Epithelial cell of proximal tubule (primary cell): ENCODE measurements around the gene TIMM17B. TPM values are rescaled to one million over a fixed set of nuclear protein-coding genes. Genes with fewer than 3 reads are reported as not detected.
"Not testable (repeated sequence)": the region's sequence is repeated elsewhere in the genome, so short reads cannot be mapped to it uniquely, and the experiment has no call there.

Experiments
- DNase-seq: peaks from one replicate; pipeline ENCODE4 v3.0.0-alpha.2; 2011; ENCODE audit warnings: low read depth
- H3K4me3 ChIP-seq: 2 replicates; pipeline ENCODE4 v1.5.1; 2011; ENCODE audit warnings: low read depth, mild to moderate bottlenecking, low read length
- total RNA-seq: library from RNA; depleted of rRNA; stranded (reverse); fragments of >200 nt; gene quantifications from 2 replicates; pipeline ENCODE4 v1.2.3, GENCODE V29; 2015
- TF ChIP-seq, protein P1 (sequence below): conservative IDR thresholded peaks from 2 replicates; pipeline ENCODE4 v1.5.1; 2012; ENCODE audit warnings: low read depth, mild to moderate bottlenecking, low read length

TIMM17B gene
- total RNA-seq, 1 donor from 2014 or later, result 104 TPM

DNA sequence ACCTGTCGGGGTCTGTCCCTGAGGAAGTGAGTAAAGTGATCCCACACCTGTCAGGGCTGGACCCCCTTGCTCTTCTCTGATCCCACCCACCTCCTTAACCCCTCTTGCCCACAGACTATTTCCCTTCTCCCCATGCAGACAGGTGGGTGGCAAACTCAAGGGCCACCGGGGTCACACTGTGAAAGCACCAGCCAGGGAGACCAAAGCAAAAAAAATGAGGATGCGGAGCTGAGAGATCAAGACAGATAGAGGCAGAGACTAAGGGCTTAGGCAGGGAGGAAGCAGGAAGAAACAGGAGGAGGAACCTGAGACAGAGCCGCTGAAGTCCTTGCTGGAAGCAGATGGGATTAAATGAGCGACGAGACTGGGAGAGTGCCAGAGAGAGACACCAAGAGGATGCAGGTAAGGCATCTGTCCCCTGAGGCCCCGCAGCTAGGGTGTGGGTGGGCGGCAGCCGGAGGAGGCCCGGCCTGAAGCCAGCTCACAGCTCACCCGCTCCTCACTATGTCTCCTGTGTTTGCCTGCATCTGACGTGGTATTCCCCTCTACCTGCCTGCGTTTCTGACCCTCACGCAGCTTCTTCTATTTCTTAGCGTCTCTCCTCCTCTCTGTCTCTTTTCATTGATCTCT is 7.2 kb downstream of the TIMM17B start:
- TF ChIP-seq, protein P1, sequence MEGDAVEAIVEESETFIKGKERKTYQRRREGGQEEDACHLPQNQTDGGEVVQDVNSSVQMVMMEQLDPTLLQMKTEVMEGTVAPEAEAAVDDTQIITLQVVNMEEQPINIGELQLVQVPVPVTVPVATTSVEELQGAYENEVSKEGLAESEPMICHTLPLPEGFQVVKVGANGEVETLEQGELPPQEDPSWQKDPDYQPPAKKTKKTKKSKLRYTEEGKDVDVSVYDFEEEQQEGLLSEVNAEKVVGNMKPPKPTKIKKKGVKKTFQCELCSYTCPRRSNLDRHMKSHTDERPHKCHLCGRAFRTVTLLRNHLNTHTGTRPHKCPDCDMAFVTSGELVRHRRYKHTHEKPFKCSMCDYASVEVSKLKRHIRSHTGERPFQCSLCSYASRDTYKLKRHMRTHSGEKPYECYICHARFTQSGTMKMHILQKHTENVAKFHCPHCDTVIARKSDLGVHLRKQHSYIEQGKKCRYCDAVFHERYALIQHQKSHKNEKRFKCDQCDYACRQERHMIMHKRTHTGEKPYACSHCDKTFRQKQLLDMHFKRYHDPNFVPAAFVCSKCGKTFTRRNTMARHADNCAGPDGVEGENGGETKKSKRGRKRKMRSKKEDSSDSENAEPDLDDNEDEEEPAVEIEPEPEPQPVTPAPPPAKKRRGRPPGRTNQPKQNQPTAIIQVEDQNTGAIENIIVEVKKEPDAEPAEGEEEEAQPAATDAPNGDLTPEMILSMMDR, result no peak
- DNase-seq, result no peak
- peak overlapping the region; percentile 56 for H3K4me3 ChIP-seq

- not testable (repeated sequence) for H3K4me3 ChIP-seq, DNase-seq
Measured at GRCh38 chrX:48886586-48886985, 11.0 kb downstream of the TIMM17B start.

- no peak for DNase-seq
- TF ChIP-seq, protein P1, result no peak
- H3K4me3 ChIP-seq, result no peak overlapping the region
Measured at GRCh38 chrX:48883729-48884128, 13.8 kb downstream of the TIMM17B start.

DNA sequence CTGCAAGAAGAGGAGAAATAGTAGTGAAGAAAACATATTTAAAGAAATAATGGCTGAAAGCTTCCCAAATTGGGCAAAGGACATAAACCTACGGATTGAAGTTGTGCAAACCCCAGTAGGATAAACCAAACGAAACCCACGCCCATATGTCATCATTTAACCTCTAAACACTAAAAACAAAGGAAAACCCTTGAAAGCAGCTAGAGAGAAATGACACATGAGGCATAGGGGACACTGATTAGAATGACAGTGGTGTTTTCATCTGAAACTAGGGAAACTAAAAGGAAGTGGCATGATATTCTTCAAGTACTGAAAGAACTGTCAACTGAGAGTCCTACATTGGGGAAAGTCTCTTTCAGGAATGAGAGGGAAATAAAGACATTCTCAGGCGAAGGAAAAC is 20.6 kb downstream of the TIMM17B start:
- not testable (repeated sequence) for DNase-seq, H3K4me3 ChIP-seq

- DNase-seq, H3K4me3 ChIP-seq: not testable (repeated sequence)
Measured at GRCh38 chrX:48872017-48872416, 25.6 kb downstream of the TIMM17B start.

GRCh38 chrX:48864210-48864609 is 33.4 kb downstream of the TIMM17B start:
- TF ChIP-seq, protein P1, result no peak
- no peak for DNase-seq
- no peak overlapping the region for H3K4me3 ChIP-seq

GRCh38 chrX:48854898-48855297 is 42.7 kb downstream of the TIMM17B start:
- TF ChIP-seq, protein P1, result peak; percentile 55
- DNase-seq, result no peak
- H3K4me3 ChIP-seq, result no peak overlapping the region

DNA sequence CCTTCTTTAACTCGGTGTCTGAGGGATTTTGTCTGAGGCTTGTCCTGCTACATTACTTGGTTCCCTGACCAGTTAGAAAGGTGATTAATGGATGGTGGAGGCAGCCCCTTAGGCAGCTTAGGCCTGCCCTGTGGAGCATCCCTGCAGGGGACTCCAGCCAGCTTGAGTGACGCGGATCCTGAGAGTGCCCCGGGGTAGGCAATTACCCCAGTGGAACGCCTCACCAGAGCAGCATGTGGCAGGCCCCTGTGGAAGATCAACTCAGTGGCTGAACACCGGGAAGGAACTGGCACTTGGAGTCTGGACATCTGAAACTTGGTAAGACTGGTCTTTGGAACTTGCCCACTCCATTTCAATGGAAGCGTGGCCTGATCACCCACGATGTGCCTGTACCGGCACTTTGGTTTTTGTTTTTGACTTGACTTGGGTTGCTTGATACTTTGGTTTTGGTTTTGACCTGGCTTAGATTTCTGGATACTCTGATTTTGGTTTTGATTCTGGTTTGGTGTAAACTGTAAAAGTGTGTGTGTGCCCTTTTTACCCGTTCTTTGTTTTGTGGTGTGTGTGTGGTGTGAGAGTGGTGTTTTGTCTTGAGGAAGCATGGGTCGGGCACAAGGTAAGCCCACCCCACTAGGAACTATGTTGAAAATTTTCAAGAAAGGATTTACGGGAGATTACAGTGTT is 43.3 kb downstream of the TIMM17B start:
- not testable (repeated sequence) for H3K4me3 ChIP-seq, DNase-seq

GRCh38 chrX:48853494-48853893 is 44.1 kb downstream of the TIMM17B start:
- not testable (repeated sequence) for H3K4me3 ChIP-seq, DNase-seq

GRCh38 chrX:48852857-48853256 is 44.7 kb downstream of the TIMM17B start:
- H3K4me3 ChIP-seq, result no peak overlapping the region
- DNase-seq, result no peak
- TF ChIP-seq, protein P1, result no peak
